ENCODE measurements around the gene DAP3.

DNA sequence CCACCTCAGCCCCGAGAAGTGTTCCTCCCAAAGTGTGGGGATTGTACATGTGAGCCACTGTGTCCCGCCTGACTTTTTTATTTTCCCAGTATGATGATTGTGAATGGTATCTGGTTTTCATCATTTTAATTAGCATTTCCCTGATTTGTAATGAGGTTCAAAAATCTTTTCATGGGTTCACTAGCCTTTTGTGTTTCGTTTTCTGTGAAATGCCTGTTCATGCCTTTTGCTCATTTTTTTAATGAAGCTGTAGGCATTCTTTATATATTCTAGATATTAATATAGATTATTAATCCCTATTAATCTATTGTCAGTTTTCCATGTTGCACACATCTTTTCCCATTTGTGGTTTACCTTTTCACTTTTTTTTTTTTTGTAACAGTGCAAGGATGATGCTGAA, 20.5 kb downstream of the DAP3 start:
- TF ChIP-seq, protein P1, sequence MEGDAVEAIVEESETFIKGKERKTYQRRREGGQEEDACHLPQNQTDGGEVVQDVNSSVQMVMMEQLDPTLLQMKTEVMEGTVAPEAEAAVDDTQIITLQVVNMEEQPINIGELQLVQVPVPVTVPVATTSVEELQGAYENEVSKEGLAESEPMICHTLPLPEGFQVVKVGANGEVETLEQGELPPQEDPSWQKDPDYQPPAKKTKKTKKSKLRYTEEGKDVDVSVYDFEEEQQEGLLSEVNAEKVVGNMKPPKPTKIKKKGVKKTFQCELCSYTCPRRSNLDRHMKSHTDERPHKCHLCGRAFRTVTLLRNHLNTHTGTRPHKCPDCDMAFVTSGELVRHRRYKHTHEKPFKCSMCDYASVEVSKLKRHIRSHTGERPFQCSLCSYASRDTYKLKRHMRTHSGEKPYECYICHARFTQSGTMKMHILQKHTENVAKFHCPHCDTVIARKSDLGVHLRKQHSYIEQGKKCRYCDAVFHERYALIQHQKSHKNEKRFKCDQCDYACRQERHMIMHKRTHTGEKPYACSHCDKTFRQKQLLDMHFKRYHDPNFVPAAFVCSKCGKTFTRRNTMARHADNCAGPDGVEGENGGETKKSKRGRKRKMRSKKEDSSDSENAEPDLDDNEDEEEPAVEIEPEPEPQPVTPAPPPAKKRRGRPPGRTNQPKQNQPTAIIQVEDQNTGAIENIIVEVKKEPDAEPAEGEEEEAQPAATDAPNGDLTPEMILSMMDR (IDR thresholded peaks at IDR 0.05), result no peak
- no peak for TF ChIP-seq POLR2A (IDR thresholded peaks at IDR 0.05)
